Measurements from ENCODE around the gene EIF4E. TPM values are rescaled to one million over a fixed set of nuclear protein-coding genes. Genes with fewer than 3 reads are reported as not detected.

The EIF4E gene
- total and polyA plus RNA-seq, 2 donors (not counting 1 experiment from before 2014, with no cell fraction given), result 20.9 to 71.2 TPM

DNA sequence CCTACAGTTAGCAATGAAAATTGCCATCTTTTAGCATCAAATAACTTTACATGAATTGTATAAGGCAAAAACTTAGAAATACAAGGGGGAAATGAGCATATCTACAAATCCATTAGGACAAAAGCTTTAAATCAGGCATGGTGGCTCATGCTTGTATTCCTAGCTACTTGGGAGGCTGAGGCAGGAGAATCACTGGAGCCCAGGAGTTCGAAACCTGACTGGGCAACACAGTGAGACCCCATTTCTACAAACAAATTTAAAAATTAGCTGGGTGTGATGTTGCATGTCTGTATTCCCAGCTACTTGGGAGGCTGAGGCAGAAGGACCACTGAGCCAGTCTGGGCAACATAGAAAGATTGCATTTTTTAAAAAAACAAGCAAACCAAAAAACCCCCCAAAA lies 61.3 kb downstream of the EIF4E start:
- Histone ChIP-seq H4K20me1 (ENCODE audit: control insufficient read depth, insufficient read depth, low read length, poor library complexity, severe bottlenecking) (no peaks in the 10 kb centered on the region), H2AFZ (ENCODE audit: insufficient read depth, low read depth, low read length, poor library complexity, severe bottlenecking) (no peak overlapping the region), H3K79me2 (ENCODE audit: control insufficient read depth, insufficient read depth, low read length) (no peaks in the 10 kb centered on the region), H3K9me3 (ENCODE audit: control extremely low read depth in 1 of 3, control insufficient read depth in 2 of 3, insufficient read depth in 1 of 3, low read length in 2 of 3) (no peaks in the 10 kb centered on the region), H3K4me1 (ENCODE audit: control insufficient read depth in 2 of 2, insufficient read depth in 2 of 2, low read length in 2 of 2) (no peaks in the 10 kb centered on the region), H3K9ac (ENCODE audit: low read length) (no peak overlapping the region), H3K4me3 (ENCODE audit: control extremely low read depth in 1 of 5, extremely low read depth in 1 of 5, insufficient read depth in 1 of 5, low read depth in 2 of 5, low read length in 4 of 5) (no peak overlapping the region), H3K36me3 (replicated peaks in 1 of 2; ENCODE audit: control extremely low read depth in 1 of 2, control insufficient read depth in 1 of 2, extremely low read depth in 1 of 2, insufficient read depth in 2 of 2, low read length in 1 of 2) (no peaks in the 10 kb centered on the region), H3K27me3 (replicated peaks in 1 of 4; ENCODE audit: control extremely low read depth in 1 of 4, control insufficient read depth in 3 of 4, insufficient read depth in 4 of 4, low read length in 3 of 4) (no peaks in the 10 kb centered on the region), H3K27ac (ENCODE audit: low read length in 2 of 2) (no peak overlapping the region), H3K4me2 (replicated peaks; ENCODE audit: low read depth, low read length, poor library complexity, severe bottlenecking) (no peak overlapping the region)
- intact Hi-C loops (cut with micrococcal nuclease), result no loop called here
- no peak for DNase-seq
- H3K4me1 Mint-ChIP-seq, result no peaks in the 10 kb centered on the region
- no CpG with 5 or more reads among the region's 1 CpG for WGBS (ENCODE audit: insufficient coverage)
- H3K27ac Mint-ChIP-seq, result no peak overlapping the region
- POLR2A ChIA-PET, result no interaction called here
- ATAC-seq (ENCODE audit: low read depth), result no peak
- CTCF ChIA-PET, result no interaction called here
- H3K27me3 Mint-ChIP-seq, result peaks cover 4% of the 10 kb centered on the region
- TF ChIP-seq CTCF (IDR thresholded peaks at IDR 0.05) (no peak), EZH2 (IDR thresholded peaks at IDR 0.05; ENCODE audit: borderline replicate concordance, insufficient read depth, low read depth, low read length, poor library complexity, severe bottlenecking) (no peak)
- H3K9me3 Mint-ChIP-seq (ENCODE audit: insufficient read depth), result no peaks in the 10 kb centered on the region
- H3K4me3 Mint-ChIP-seq, result no peak overlapping the region

- H3K36me3 ChIP-seq (replicated peaks in 1 of 2; ENCODE audit: control extremely low read depth in 1 of 2, control insufficient read depth in 1 of 2, extremely low read depth in 1 of 2, insufficient read depth in 2 of 2, low read length in 1 of 2), result no peaks in the 10 kb centered on the region
- H3K79me2 ChIP-seq (ENCODE audit: control insufficient read depth, insufficient read depth, low read length), result no peaks in the 10 kb centered on the region
- H3K4me1 ChIP-seq (ENCODE audit: control insufficient read depth in 2 of 2, insufficient read depth in 2 of 2, low read length in 2 of 2), result no peaks in the 10 kb centered on the region
- DNase-seq (no peak), ATAC-seq (ENCODE audit: low read depth) (no peak)
- no peak overlapping the region for H3K4me3 Mint-ChIP-seq
- H3K9me3 ChIP-seq (ENCODE audit: control extremely low read depth in 1 of 3, control insufficient read depth in 2 of 3, insufficient read depth in 1 of 3, low read length in 2 of 3), result no peaks in the 10 kb centered on the region
- CTCF ChIA-PET, result no interaction called here
- intact Hi-C loops (cut with micrococcal nuclease), result no loop called here
- peaks cover 4% of the 10 kb centered on the region for H3K27me3 Mint-ChIP-seq
- 95% methylated on average over 4 of the region's 6 CpGs for WGBS (ENCODE audit: insufficient coverage)
- no peak overlapping the region for H3K27ac ChIP-seq (ENCODE audit: low read length in 2 of 2)
- no peak for TF ChIP-seq CTCF (IDR thresholded peaks at IDR 0.05)
- TF ChIP-seq EZH2 (IDR thresholded peaks at IDR 0.05; ENCODE audit: borderline replicate concordance, insufficient read depth, low read depth, low read length, poor library complexity, severe bottlenecking), result no peak
- POLR2A ChIA-PET, result no interaction called here
- no peaks in the 10 kb centered on the region for H4K20me1 ChIP-seq (ENCODE audit: control insufficient read depth, insufficient read depth, low read length, poor library complexity, severe bottlenecking)
- no peaks in the 10 kb centered on the region for H3K4me1 Mint-ChIP-seq
- no peak overlapping the region for H3K4me3 ChIP-seq (ENCODE audit: control extremely low read depth in 1 of 5, extremely low read depth in 1 of 5, insufficient read depth in 1 of 5, low read depth in 2 of 5, low read length in 4 of 5)
- H3K27ac Mint-ChIP-seq, result no peak overlapping the region
- H3K9ac ChIP-seq (ENCODE audit: low read length), result no peak overlapping the region
- no peaks in the 10 kb centered on the region for H3K9me3 Mint-ChIP-seq (ENCODE audit: insufficient read depth)
- no peak overlapping the region for H3K4me2 ChIP-seq (replicated peaks; ENCODE audit: low read depth, low read length, poor library complexity, severe bottlenecking)
- no peak overlapping the region for H2AFZ ChIP-seq (ENCODE audit: insufficient read depth, low read depth, low read length, poor library complexity, severe bottlenecking)
- no peaks in the 10 kb centered on the region for H3K27me3 ChIP-seq (replicated peaks in 1 of 4; ENCODE audit: control extremely low read depth in 1 of 4, control insufficient read depth in 3 of 4, insufficient read depth in 4 of 4, low read length in 3 of 4)
These were observed 63.9 kb downstream of the EIF4E start for GRCh38 chr4:98865059-98865458.

Measured in B cell (primary cell).